Karpas-422 (cell line): Measurements from ENCODE around the gene INPP5E. TPM values are rescaled to one million over a fixed set of nuclear protein-coding genes. Genes with fewer than 3 reads are reported as not detected.

Source experiments
- DNase-seq: peaks from one replicate; pipeline ENCODE4 v3.0.0-alpha.2; 2015
- H2AFZ ChIP-seq: fragments of 200-600 bp; sonication (generic); 2 replicates; pipeline ENCODE4 v1.6.1; 2014; ENCODE audit warnings: antibody characterized with exemption, low read length, mixed read lengths
- H3K27ac ChIP-seq: fragments of 200-600 bp; sonication (generic); 2 replicates; pipeline ENCODE4 v1.5.1; 2014; ENCODE audit warnings: mild to moderate bottlenecking, low read length, moderate library complexity
- H3K27me3 ChIP-seq: fragments of 200-600 bp; sonication (generic); 2 replicates; pipeline ENCODE4 v1.6.1; 2014; ENCODE audit warnings: low read length, mixed read lengths
- H3K36me3 ChIP-seq: fragments of 200-600 bp; sonication (generic); 2 replicates; pipeline ENCODE4 v1.6.1; 2014; ENCODE audit warnings: low read length, mixed read lengths; ENCODE audit not compliant: insufficient read depth
- H3K4me1 ChIP-seq: fragments of 200-600 bp; sonication (generic); 2 replicates; pipeline ENCODE4 v1.6.1; 2014; ENCODE audit warnings: mild to moderate bottlenecking, low read length, mixed read lengths
- H3K4me2 ChIP-seq: fragments of 200-600 bp; sonication (generic); 2 replicates; pipeline ENCODE4 v1.6.1; 2014; ENCODE audit warnings: low read length, low read depth, mild to moderate bottlenecking; ENCODE audit not compliant: poor library complexity, severe bottlenecking
- H3K4me3 ChIP-seq: fragments of 200-600 bp; sonication (generic); 2 replicates; pipeline ENCODE4 v1.5.1; 2014; ENCODE audit warnings: mild to moderate bottlenecking, antibody characterized with exemption, low read length, mixed read lengths
- H3K79me2 ChIP-seq: fragments of 200-600 bp; sonication (generic); 2 replicates; pipeline ENCODE4 v1.6.1; 2014; ENCODE audit warnings: mild to moderate bottlenecking, low read length, mixed read lengths
- H3K9ac ChIP-seq: fragments of 200-600 bp; sonication (generic); 2 replicates; pipeline ENCODE4 v1.6.0; 2014; ENCODE audit warnings: low read length
- H3K9me2 ChIP-seq: fragments of 200-600 bp; sonication (generic), shearing (Covaris generic); replicated peaks from 2 replicates; pipeline ENCODE4 v1.6.0; 2014; ENCODE audit warnings: mild to moderate bottlenecking, low read length, moderate library complexity; ENCODE audit not compliant: insufficient read depth
- H3K9me3 ChIP-seq: fragments of 300-700, 200-600 bp; sonication (generic); 2 replicates; pipeline ENCODE4 v1.6.1; 2014; ENCODE audit warnings: low read length, mixed read lengths
- H4K20me1 ChIP-seq: fragments of 200-600 bp; sonication (generic); 2 replicates; pipeline ENCODE4 v1.6.1; 2014; ENCODE audit warnings: mild to moderate bottlenecking, antibody characterized with exemption, low read length, low read depth; ENCODE audit not compliant: insufficient read depth
- total RNA-seq: library from RNA; depleted of rRNA; stranded (reverse); fragments of >200 nt; shearing (Covaris generic); gene quantifications from 2 replicates; pipeline ENCODE4 v1.2.3, GENCODE V29; 2014; ENCODE audit warnings: low replicate concordance; rRNA removed

Gene INPP5E, protein sequence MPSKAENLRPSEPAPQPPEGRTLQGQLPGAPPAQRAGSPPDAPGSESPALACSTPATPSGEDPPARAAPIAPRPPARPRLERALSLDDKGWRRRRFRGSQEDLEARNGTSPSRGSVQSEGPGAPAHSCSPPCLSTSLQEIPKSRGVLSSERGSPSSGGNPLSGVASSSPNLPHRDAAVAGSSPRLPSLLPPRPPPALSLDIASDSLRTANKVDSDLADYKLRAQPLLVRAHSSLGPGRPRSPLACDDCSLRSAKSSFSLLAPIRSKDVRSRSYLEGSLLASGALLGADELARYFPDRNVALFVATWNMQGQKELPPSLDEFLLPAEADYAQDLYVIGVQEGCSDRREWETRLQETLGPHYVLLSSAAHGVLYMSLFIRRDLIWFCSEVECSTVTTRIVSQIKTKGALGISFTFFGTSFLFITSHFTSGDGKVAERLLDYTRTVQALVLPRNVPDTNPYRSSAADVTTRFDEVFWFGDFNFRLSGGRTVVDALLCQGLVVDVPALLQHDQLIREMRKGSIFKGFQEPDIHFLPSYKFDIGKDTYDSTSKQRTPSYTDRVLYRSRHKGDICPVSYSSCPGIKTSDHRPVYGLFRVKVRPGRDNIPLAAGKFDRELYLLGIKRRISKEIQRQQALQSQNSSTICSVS
- total RNA-seq = 8.0 and 10.4 TPM in 2 replicates

DNA sequence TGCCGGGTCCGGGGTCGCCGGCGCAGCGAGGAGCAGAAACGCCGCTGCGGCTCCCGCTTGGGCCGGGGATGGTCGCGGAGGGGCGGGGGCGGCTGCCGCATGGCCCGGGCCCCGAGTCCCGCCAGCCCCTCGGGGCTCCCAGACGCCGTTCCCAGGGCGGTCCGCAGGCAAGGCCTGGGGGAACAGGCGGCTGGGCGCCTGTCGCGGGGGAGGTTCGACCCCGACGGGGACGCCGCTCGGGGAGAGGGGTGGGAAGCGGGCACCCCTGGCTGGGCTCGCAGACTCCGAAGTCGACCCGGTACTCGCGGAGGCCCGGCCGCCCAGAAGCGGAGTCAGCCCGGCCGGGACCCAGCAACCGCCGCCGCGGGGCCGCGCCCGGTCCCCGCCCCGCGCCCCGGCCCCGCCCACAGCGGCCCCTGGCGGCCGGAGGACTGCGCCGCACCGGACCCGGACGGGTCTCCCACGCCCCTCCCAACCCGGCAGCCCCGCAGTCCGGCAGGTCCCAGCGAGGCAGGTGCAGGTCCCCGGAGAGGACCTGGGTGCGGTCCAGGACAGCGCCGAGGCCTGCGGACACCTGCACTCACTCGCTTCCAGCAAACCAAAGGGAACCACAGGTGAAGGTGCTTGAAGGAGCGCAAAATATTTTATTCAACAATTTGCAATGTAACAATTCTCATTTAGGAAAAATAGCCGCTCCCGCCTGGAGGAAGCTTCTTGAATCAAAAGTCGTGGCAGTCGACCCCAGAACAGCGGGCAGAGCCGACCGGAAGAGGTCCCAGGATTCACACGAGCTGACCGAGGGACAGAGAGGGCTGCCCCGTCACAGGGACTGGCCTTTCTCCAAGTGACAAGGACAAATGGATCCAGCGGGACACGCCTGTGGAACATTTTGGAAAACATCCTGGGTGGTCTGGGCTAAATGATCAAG lies at the start of gene INPP5E:
INPP5E (minus strand) TSS at position 365 of the 928 bp plus-strand sequence. CDS start 426 bp downstream, outside the sequence.
- Histone ChIP-seq H3K4me2 (peak within 1 kb of the TSS; percentile 82), H3K9ac (peak within 1 kb of the TSS; percentile 87), H3K4me1 (peaks cover 24% of the 10 kb centered on the region), H3K4me3 (peak within 1 kb of the TSS; percentile 80), H3K36me3 (no peaks in the 10 kb centered on the region), H3K27me3 (no peaks in the 10 kb centered on the region), H3K79me2 (peaks cover 44% of the 10 kb centered on the region), H3K27ac (peak within 1 kb of the TSS; percentile 44; the same call in 1 of the 2 replicates), H3K9me3 (no peaks in the 10 kb centered on the region), H3K9me2 (no peaks in the 10 kb centered on the region), H4K20me1 (peaks cover 26% of the 10 kb centered on the region), H2AFZ (0 out of 2 replicates have a peak within 1 kb of the TSS, but pooled peaks have one; percentile 43)
- peak; percentile 92 for DNase-seq

DNA sequence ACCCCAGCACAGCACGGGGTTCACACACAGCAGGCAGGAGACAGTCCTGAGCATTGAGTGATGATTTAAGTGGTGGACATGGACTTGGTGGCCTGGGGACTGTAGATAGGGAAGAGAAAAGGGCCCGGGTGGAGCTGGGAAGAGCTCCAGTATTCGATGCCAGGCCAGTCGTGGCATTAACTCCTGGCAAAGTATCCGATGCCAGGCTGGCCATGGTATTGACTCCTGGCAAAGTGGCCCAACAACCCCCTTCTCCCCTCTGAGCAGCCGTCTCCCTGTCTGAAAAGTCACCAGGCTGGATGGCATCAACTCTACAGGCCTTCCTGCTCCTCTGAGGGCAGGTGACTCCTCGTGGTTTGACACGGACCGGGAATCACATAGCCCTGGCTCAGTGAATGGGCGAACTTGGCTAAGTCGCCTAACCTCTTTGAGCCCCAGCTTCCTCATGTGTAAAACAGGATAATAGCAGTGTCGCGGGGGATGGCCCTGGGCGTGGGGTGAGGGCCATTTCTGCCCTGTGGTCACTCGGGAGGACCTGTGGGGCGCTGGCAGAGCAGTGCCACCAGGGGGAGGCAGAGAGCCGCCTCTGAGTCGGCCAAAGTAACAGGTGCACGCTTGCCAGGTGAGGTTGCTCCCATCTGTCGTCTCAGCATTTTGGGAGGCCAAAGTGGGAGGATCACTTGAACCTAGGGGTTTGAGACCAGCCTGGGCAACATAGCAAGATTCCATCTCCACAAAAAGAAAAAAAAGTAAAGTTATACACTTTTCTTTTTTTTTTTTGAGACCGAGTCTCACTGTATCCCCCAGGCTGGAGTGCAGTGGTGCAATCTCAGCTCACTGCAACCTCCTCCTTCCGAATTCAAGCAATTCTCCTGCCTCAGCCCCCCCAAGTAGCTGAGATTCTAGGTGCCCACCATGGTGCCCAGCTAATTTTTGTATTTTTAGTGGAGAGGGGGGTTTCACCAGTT lies 48.9 kb upstream of the INPP5E start:
- H3K79me2 ChIP-seq = no peaks in the 10 kb centered on the region
- no peaks in the 10 kb centered on the region for H3K27me3 ChIP-seq
- peaks cover 15% of the 10 kb centered on the region; the same call in 1 of the 2 replicates for H4K20me1 ChIP-seq
- H3K9ac ChIP-seq = no peak overlapping the region
- H3K4me3 ChIP-seq = no peak overlapping the region
- no peak overlapping the region for H3K27ac ChIP-seq
- no peaks in the 10 kb centered on the region for H3K9me2 ChIP-seq
- H3K4me1 ChIP-seq = peaks cover 12% of the 10 kb centered on the region
- DNase-seq = peak; percentile 84
- H3K4me2 ChIP-seq = no peak overlapping the region
- H2AFZ ChIP-seq = no peak overlapping the region
- no peaks in the 10 kb centered on the region for H3K36me3 ChIP-seq
- H3K9me3 ChIP-seq = no peaks in the 10 kb centered on the region

DNA sequence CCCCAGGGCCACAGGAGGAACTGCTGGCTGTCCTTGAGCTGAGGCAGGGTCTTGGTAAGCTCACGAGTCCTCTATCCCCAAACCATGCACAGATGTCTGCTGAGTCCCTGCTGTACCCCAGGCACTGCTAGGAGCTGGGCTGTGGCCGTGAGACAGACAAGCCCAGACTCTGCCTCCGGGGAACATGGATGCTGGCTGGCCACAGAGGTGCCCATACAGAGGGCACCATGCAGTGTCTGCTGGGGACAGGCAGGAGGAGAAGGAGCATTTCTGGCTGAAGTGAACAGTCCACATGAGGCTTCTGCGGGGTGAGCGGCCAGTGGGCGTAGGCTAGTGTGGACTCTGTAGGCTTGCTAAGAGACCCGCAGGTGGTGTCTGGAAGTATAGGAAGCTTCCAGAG lies 48.0 kb upstream of the INPP5E start:
- Histone ChIP-seq H3K4me3 (no peak overlapping the region), H3K4me1 (peaks cover 14% of the 10 kb centered on the region), H3K27ac (no peak overlapping the region), H2AFZ (no peak overlapping the region), H3K9ac (no peak overlapping the region), H3K4me2 (no peak overlapping the region), H3K79me2 (peaks cover under 1% of the 10 kb centered on the region), H3K27me3 (no peaks in the 10 kb centered on the region), H3K36me3 (no peaks in the 10 kb centered on the region), H3K9me2 (no peaks in the 10 kb centered on the region), H4K20me1 (peaks cover 15% of the 10 kb centered on the region; the same call in 1 of the 2 replicates), H3K9me3 (no peaks in the 10 kb centered on the region)
- no peak for DNase-seq

DNA sequence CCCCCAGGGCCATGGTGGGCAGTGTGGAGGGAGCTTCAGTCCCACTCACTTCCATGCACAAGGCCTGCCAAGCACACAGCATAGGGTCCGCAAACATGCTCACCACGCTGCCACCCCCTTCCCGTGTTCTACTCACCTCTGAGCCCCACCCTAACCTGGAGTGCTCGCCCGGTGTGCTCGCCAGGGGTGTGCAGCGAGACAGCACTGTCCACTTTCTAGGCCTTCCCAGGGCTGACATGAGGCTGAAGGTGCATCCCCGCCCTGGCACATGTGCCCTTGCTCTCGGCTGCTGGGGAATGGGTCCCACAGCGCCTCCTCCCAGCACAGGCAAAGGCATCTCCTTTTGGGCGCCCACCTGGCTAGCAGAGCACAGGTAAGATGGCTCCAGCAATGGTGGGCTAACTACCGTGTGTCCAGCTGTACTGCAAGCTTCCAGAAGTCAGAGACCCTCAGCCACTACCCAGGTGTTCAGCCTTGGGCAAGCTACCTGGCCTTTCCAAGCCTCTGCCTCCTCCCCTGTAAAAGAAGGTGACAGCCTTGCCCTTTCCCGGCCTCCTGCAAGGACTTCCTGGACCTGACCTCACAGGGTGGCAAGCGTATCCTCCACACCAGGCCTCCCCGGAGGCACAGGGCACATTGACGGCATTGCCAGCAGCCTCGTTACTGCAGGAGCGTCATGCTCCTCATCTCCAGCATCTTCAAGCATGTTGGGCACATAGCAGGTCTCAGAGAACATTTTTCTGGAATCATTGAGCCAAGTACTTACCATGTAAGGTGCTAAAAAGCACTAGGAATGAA lies 47.4 kb upstream of the INPP5E start:
- Histone ChIP-seq H3K27me3 (no peaks in the 10 kb centered on the region), H3K27ac (no peak overlapping the region), H3K9me2 (no peaks in the 10 kb centered on the region), H3K4me1 (peaks cover 15% of the 10 kb centered on the region), H3K79me2 (peaks cover 7% of the 10 kb centered on the region), H4K20me1 (peaks cover 17% of the 10 kb centered on the region; the same call in 1 of the 2 replicates), H3K36me3 (no peaks in the 10 kb centered on the region), H3K9me3 (no peaks in the 10 kb centered on the region), H3K4me3 (no peak overlapping the region), H2AFZ (no peak overlapping the region), H3K4me2 (no peak overlapping the region), H3K9ac (no peak overlapping the region)
- DNase-seq = no peak

DNA sequence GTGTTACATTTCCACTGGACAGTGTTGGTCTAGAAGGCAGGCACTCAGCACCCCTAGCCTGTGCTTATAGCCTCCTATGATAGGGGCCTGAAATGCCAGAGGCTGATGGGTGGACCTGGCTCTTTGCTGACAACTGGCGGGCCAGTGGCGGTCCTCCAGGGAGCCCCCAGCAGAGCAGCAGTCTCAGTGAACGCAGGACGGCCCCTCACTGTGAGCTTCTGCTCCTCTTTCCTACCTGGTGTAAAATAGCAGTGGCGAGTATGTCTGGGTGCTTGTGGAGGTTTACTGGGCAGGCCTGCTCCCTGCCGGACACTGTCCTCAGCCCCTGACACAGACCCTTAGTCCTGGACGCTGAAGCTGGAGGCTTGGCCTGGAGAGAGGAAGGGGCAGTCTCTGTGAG lies 46.5 kb upstream of the INPP5E start:
- no peaks in the 10 kb centered on the region for H3K9me2 ChIP-seq
- H3K9ac ChIP-seq = no peak overlapping the region
- H3K4me2 ChIP-seq = no peak overlapping the region
- no peak overlapping the region for H2AFZ ChIP-seq
- peaks cover 25% of the 10 kb centered on the region; the same call in 1 of the 2 replicates for H4K20me1 ChIP-seq
- peaks cover 16% of the 10 kb centered on the region for H3K79me2 ChIP-seq
- no peaks in the 10 kb centered on the region for H3K9me3 ChIP-seq
- H3K4me1 ChIP-seq = peaks cover 23% of the 10 kb centered on the region
- no peak overlapping the region for H3K27ac ChIP-seq
- H3K36me3 ChIP-seq = no peaks in the 10 kb centered on the region
- H3K4me3 ChIP-seq = no peak overlapping the region
- no peaks in the 10 kb centered on the region for H3K27me3 ChIP-seq
- no peak for DNase-seq

DNA sequence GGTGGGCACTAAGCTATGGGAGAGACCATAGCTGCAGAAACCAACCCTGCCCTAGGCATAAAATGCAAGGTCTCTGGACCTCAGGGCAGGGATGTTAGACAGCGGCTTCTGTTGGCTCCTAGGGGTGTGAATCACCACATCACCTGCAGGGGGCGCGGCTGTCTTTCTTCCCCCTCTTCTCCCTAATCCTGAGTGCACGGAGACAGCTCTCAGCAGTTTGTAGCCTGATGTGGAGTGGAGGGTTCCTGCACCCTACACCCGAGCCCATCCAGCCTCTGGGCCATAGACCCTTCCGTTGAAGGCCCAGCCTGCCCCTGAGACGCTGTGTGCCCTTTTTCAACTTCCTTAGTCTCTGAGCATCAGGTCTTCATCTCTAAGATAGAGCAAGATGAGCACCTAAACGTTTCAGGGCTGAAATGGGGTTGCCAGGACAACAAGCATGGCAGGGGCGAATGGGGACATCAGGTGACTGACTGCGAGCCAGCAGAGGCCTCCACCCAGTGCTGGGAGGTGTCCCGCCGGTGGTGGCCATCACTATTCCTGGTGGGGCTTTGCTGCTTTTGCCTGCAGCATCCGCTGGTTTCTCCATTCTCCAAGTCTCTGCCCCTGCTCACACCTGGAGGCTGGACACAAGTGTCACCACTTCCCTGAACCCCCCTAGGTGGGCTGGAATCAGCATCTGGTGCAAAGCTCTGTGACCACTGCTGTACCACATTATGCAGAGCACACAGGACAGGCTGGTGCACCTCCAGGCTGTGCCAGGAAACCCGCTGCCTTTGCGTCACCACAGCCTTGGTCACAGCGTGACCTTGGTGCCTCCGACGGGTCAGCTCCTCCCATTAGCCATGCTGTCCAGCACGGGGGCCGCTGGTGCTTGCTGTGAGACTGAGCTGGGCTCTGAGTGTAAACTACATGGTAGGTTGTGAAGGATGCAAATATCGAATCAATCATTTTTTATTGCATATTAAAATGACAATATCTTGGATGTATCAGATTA lies 45.7 kb upstream of the INPP5E start:
- Histone ChIP-seq H3K36me3 (no peaks in the 10 kb centered on the region), H3K4me3 (no peak overlapping the region), H3K9ac (peak overlapping the region; percentile 89; the same call in 1 of the 2 replicates), H3K4me2 (no peak overlapping the region), H3K4me1 (peaks cover 23% of the 10 kb centered on the region), H3K79me2 (peaks cover 24% of the 10 kb centered on the region), H3K27me3 (no peaks in the 10 kb centered on the region), H3K27ac (no peak overlapping the region), H4K20me1 (peaks cover 25% of the 10 kb centered on the region; the same call in 1 of the 2 replicates), H3K9me3 (no peaks in the 10 kb centered on the region), H3K9me2 (no peaks in the 10 kb centered on the region), H2AFZ (no peak overlapping the region)
- DNase-seq = peak; percentile 92
